HG02571 (cell line): ENCODE measurements around the gene ANKRD44.
"Not testable (repeated sequence)": the region's sequence is repeated elsewhere in the genome, so short reads cannot be mapped to it uniquely, and the experiment has no call there.

Experiments used
- ATAC-seq: cut with Tn5 transposase; IDR thresholded peaks from one replicate; pipeline ENCODE4 v1.9.1; 2021; ENCODE audit warnings: mild to moderate bottlenecking, moderate library complexity; ENCODE audit not compliant: unreplicated experiment

ANKRD44 gene

DNA sequence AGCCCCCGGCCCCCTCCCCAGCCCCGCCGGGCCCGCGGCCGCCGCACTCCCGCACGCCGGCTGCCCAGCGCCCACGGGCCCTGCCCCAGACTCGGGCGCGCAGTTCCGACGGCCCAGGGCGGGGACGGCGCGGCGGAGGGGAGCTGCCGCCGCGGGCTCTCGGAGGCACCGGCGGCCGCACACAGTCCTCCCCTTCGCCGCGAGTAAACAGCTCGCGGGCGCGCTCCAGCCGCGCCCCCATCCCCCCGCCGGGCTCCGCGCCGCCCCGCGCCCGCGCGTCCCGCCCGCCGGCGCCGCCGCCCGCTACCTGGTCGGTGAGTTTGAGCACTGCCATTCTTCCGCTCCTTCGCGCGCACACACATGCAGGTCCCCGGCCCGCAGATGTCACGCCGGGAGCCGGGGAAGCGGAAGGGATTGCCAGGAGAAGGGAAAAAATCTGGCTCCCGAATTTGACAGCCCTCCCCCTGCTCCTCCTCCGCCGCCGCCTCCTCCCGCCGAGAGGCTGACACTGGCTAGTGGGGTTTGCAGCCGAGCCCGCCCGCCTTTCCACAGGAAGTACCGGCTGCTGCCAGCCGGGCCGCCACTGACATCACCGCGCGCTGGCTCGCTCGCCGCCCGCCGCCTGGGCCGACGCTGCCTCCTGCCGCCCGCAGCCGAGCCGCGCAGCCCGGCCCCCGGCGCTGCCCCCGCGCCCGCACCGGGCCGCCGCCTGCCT lies at the start of gene ANKRD44:
Gene ANKRD44, minus strand, starts transcription at position 510 of the 715 bp plus-strand sequence. Its CDS starts 176 bp downstream, at position 334.
- peak; percentile 70 for ATAC-seq

DNA sequence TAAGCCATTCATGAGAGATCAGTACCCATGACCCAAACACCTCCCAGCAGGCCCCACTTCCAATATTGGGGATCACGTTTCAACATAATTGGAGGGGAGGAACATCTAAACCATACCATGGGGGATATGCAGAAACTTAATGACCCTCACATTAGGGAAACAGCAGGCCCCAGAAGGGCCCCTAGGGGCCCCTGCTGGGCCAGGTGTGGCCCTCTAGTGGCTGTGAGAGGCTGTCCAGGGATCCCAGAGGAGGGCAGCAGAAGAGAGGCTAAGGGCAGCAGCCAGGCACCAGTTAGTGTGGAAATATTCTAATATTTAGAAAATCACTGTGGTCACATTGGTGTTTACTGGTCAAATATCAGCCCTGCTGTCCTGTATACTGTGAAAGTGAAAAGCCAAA lies 49.3 kb upstream of the ANKRD44 start:
- no peak for ATAC-seq

DNA sequence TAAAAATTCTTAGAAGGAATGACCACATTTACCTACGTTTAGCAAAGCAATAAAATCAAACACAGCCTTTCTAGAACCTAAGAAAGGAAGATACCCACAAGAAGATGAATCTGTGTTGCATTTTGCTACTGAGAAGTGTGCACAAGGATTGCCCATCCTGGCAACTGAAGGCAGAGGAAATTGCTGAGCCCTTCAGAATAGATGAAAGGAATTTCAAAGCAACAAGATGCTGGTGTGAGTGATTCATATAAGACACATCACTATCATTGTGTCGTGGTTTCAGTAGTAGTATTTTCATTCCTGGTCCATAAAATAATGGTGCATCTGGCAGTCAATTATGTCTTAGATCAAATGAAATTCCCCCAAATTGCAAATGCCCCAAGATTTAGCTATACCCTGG lies 48.4 kb upstream of the ANKRD44 start:
- ATAC-seq = no peak

DNA sequence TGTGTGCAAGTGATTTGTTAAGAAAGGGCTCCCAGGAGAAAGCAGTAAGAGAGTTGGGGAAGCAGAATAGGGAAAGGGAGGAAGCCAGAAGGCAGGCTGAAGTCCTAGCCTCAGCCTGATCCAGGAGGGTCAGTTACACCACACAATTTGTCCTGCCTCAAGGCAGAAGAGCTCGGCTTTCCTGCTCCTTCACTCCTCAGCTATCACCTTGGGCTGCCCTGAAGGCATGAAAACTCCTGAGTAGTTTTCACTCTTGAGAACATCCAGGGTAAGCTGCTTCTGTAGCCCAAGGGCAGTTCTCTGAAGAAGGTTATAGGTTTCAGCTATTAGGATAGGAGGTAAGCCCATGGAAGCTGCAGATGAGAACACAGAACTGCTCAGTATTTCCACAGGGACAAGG lies 47.4 kb upstream of the ANKRD44 start:
- no peak for ATAC-seq

DNA sequence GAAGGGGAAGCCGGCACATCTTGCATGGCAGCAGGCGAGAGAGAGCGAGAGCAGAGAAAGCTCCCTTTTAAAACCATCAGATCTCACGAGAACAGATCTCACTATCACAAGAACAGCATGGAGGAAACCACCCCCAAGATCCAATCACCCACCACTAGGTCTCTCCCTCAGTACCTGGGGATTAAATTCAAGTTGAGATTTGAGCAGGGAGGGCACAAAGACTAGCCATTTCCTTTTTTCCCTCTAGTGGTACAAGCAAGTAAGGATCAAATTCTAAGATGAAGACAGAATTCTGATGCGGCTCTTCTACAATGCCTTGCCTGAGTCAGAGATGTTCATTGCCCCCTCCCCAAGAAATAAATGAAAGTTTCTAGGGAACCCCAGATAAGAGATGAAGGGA lies 45.6 kb upstream of the ANKRD44 start:
- no peak for ATAC-seq

DNA sequence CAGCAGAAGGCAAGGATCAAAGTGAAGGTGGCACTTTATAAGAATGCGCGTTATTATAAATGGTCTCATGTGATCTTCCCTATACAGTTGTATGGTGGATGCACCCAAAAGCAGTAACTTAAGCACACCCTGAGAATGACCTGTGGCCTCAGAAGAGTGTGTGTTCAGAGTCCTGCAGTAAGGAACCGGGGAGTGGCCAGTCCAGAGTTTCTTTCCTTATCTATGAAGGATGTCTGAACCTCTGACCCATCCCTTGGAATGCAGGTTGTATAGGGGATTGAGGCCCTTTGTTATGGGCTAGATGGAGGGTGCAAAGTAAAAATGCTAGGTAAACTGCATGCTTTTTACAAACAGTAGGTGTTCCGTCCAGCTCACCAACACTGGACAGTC lies 43.6 kb upstream of the ANKRD44 start:
- no peak for ATAC-seq

DNA sequence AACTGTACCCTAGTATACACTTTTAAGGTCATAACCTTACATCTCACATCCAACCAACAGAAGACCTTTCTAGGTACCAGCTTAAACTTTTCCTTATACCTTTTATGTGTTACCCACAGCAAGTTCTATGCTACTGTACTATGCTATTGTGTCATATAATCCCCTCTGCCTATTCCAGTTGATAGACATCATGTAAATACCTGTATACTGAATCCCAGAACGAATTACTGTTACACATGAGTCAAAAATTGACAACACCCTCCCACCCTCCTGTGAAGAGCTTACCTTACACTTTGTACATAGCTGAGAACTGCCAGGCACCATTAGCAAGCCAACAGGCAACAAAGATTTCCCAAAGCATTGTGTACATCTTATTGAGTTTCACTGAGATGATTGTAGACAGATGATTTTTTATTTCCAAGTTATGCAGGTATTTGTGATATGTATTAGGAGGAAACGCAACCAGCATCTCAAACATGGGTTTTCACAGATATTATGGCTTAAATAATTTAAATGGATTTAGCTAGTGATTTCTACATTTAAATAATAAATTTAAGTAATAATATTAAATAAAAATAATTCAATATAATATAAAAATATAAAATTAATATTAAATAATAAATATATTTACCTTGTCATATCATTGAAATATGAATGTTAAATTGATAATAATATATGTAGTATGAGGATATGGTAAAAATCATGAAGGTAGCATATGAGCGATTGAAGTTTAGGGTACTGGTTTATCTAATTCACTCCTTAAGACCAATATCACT lies 43.0 kb upstream of the ANKRD44 start:
- ATAC-seq = no peak

DNA sequence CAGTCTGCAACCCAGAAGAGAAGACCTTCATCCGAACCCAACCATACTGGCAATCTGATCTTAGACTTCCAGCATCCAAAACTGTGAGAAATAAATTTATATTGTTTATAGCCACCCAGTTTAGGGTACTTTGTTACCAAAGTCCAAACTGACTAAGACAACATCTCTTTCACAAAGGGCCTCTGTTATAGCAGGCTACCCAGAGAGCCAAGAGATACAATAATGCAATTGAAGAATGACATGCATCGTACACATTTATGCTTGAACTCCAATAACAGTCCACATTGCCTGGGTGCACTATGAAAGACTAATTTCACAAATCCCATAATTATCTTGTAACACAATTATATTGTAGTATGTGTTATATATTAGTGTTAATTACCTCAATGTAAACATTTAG lies 39.1 kb upstream of the ANKRD44 start:
- ATAC-seq = no peak

DNA sequence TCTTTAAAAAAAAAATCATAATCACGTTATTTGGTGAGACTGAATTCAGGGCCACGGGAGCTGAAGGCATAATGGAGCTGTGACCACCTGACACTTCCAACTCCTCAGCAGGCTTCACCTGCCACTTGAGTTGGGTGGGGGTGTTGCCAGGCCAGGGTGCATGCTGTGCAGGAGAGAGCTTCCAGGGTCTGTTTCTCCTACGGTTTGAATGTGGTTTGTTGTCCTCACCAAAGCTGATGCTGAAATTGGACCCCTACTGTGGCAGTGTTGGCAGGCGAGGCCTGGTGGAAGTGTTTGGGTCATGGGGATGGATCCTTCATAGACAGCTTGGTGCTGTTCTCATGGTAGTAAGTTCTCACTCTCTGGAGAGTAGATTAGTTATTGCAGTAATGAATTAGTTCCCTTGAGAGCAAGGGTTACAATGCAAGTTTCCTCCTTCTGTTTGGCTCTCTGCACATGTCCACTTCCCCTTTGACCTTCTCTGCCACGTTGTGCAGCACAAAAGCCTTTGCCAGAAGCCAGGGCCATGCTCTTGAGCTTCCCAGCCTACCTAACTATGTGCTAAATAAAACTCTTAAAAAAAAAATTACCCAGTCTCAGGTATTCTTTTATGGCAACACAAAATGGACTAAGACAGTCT lies 38.3 kb upstream of the ANKRD44 start:
- no peak for ATAC-seq

DNA sequence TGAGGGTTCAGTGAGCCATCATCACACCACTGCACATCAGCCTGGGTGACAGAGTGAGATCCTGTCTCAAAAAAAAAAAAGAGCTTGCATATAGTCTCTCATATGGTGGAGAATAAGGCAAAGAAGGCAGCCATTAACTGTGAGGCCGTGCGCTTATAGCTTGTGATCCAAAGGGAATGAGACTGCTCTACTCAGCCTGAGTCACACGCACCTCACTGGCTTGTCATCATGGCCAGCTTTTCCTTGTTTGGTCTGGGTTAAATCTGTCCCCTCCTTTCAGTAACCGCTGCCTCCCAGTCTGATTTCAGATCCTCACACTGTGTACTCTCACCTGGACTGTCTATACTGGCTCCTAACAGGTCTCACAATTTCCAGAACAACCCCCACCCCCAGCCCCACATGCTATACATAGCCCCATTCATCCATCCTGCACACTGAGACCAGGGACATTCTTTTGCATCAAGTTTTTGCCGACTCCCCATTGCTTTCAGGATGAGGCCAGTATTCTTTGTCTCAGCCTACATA lies 35.3 kb upstream of the ANKRD44 start:
- ATAC-seq = no peak

DNA sequence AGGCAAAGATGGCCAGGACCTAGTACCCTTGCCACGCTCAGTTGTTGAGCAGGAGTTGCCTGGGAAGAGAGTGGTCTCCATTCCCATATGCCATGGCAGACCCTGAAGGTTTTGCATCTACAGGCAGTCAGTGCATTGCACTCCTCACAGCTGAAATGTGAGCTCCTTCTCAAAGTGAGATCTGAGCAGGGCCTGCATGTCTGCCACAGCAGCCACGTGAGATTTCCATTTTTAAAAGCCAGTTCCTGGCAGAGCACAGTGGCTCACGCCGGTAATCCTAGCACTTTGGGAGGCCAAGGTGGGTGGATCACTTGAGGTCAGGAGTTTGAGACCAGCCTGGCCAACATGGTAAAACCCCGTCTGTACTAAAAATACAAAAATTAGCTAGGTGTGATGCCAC lies 33.4 kb upstream of the ANKRD44 start:
- ATAC-seq = not testable (repeated sequence)

DNA sequence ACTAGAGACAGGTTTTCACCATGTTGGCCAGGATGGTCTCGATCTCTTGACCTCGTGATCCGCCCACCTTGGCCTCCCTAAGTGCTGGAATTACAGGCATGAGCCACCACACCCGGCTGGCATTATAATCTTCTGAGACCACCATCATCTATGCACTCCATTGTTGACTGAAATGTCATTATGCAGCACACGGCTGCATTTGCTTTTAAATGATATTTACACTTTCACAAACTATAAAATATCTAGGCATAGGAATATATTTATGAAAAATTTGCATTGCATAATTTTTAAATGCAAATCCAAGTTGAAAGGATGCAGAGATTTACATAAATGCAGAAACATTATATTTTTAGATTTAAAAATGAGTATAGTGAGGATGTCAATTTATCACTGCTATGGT lies 30.0 kb upstream of the ANKRD44 start:
- no peak for ATAC-seq

DNA sequence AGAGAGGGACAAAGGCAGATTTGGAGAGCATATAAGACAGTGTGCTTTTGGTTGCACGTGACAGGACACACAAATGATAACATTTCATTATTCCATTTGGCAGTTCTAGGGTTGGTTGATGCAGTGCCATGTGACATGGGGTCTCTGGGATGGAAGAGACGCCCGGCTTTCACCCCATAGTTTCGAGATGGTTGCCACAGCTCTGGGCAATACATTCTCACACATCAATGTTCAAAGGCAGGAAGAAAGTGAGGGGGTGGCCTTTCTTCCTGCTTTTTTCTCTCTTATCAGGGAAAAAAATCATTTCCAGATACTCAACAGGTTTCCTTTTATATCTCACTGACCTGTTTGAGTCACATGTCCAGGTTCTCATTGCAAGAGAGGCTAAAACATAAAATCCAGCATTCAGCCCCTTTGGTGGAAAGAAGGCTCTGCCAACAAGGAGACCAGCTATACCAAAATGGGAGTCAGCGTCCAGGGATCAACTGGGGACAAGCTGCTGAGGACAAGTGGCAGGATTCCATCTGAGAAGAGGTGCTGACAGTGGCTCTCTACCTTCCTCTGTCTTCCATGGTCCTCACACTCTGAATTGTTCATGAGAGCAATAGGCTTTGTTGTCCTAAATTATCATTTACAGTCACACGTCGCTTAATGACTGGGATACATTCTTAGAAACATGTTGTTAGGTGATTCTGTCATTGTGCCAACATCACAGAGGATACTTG lies 29.1 kb upstream of the ANKRD44 start:
- ATAC-seq = no peak

DNA sequence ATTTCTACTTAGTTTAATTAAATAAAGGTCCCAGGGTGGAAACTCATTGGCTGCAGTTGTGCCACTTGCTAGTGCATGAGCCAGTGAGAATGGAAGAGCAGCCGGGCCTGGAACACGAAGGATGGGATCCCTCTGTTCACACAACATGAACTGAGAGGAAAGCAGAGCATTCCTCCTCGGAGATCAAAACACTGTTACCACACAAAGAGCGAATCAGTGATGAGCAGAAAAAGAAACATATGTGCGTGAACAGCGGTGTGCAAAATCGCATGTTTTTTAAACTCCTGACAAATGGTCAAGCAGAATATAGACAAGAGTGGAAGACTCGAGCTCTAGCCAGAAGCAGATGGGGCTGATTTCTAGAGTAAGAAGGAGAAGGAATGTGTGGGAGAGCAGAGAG lies 28.4 kb upstream of the ANKRD44 start:
- ATAC-seq = no peak

DNA sequence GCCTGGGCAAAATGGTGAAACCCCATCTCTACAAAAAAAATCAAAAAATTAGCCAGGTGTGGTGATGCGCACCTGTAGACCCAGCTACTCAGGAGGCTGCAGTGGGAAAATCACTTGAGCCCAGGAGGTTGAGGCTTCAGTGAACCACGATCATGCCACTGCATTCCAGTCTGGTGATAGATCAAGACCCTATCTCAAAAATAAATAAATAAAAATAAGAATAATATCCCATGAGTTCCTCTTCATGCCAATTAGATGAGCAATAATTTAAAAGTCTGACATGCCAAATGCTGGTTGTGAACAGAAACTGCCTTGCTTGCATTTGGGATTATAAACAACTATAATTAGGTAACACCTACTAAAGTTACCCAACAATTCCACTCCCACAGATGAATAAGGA lies 22.1 kb upstream of the ANKRD44 start:
- ATAC-seq = no peak

DNA sequence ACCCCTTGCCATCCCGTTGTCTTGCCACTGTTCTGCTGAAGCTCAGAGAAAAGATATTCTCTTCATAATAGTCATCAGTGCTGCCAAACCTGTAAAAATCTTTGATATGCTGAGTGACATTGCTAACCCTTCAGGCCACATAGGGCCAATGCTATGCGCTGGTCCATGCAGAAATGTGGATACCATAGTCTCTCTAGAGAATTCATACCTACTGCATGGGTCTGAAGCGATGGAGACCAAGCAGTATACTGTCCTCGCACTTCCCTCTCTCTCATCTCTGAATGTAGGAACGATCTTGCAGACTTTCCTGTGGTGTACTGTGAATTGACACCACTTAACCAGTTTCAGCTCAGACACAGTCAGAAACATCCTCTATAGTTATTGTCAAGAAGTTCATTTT lies 17.9 kb upstream of the ANKRD44 start:
- ATAC-seq = no peak

DNA sequence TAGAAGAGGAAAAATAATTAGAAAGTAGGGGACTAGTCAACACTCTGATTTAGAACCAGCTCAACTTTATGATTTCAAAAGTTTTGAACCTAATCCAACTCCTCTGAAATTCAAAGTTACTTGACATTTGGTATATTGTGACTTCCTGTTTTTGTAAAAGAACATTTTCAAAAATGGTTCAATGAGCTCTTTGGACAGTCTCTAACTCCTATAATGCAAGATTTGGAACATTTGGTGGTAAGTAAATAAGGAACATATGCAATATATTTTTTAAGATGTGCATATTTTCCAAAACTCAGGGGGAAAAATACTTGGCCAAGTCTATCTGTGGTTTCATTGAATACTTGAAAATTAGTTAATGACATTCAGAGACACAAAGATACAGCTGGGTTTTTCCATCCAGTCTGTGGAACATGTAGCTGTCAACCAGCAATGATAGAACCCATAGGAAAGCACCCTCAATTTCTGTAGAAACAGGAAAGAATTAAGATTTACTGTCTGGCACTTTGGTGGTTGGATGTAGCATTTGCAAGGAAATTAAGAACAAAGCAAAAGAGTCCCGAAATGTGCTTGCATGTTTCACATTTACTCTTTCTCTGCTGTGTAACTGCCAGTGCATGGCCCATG lies 17.0 kb upstream of the ANKRD44 start:
- ATAC-seq = no peak

DNA sequence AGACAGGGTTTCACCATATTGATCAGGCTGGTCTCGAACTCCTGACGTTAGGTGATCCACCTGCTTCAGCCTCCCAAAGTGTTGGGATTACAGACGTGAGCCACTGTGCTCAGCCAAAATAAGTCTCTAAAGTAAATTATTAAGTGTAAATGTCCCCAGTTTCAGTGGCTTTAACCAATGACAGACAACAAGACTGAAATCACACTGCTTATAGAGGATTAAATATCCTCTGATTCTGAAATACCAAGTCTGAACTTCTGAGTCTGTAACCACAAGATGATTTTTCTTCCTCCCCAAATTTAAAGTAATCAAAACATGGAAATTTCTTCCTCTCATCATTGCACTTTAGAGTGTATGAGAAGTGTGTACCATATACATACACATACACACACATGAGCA lies 16.5 kb upstream of the ANKRD44 start:
- no peak for ATAC-seq

DNA sequence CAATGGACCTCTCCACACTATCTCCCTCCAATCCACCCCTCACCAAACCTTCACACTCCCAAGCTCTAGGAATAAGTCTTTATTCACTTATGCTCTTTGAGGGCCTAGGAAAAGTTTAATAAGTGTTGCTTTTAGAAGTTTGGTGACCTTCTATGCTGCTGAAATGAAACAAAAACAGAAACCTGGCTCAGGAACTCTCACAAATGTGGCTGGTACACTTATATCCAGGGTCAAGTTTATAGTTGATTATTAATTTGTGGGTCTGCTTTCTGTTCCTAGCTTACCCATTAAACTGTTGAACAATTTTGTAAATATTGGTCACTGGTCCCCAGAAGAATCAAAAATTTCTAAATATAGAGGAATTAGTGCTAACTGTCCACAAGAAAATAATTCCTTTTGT lies 14.2 kb upstream of the ANKRD44 start:
- ATAC-seq = peak; percentile 67
